Fibroblast of pulmonary artery (primary cell): ENCODE results near the gene TYMS.

Source experiments
- DNase-seq: peaks from one replicate; pipeline ENCODE4 v3.0.0-alpha.2; 2010; ENCODE audit warnings: low read depth
- H3K4me3 ChIP-seq: replicated peaks from 2 replicates; pipeline ENCODE4 v1.5.1; 2011; ENCODE audit warnings: low read depth, mild to moderate bottlenecking, control low read depth, low read length, moderate library complexity
- CTCF ChIP-seq: IDR thresholded peaks from 2 replicates; pipeline ENCODE4 v1.5.1; 2011; ENCODE audit warnings: mild to moderate bottlenecking, control low read depth, low read length, inconsistent platforms; ENCODE audit errors: missing control alignments

Gene TYMS

DNA sequence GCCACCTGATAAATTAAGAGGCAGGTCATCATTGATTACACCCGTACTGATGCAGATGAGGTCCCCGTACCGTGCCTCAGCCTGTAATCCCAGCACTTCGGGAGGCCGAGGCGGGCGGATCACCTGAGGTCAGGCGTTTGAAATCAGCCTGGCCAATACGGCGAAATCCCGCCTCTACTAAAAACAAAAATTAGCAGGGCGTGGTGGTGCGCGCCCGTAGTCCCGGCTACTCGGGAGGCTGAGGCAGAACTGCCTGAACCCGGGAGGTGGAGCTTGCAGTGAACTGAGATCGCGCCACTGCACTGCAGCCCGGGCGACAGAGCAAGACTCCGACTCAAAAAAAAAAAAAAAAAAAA, 55.7 kb downstream of the TYMS start:
- no peak for DNase-seq
- no peak for TF ChIP-seq CTCF
- peak overlapping the region; percentile 91 for H3K4me3 ChIP-seq

- no peak for TF ChIP-seq CTCF
Observed at GRCh38 chr18:715626-716025, 58.2 kb downstream of the TYMS start.

DNA sequence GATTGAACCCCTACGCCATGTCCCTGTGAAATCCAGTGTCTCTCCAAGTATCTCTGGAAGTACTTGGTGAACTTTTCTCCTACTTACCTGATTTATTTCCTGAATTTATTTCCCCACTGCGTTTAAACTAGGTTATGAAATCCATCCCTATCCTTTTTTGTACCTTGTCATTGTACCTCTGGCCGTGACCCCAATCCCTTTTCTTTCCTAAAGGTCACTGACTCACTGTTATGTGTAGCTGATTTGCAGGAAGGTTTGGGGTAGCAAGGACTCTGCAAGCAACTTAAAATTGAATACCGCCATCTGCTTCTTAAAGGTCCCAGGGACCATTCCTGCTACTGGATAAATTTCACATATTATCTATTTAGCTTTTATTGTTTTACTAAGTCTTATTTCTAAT, 59.5 kb downstream of the TYMS start:
- no peak for TF ChIP-seq CTCF
- H3K4me3 ChIP-seq, result no peak overlapping the region
- DNase-seq, result no peak

More at GRCh38 chr18:715626-716025, 58.2 kb downstream of the TYMS start:
- H3K4me3 ChIP-seq, result no peak overlapping the region
- DNase-seq, result peak; percentile 54
